A204.1 (cell line): Measurements from ENCODE around the gene SCAANT1.

ENCODE experiments used
- FAIRE-seq: peaks from 2 replicates; lab custom pipeline; 2012; peaks lifted over from hg19 to GRCh38; lab: Jason Lieb, UNC

The SCAANT1 gene

GRCh38 chr3:63863150-63864007 is 48.8 kb downstream of the SCAANT1 start, which contains the start of the genes ATXN7 and THOC7:
Gene ATXN7, plus strand, starts transcription at chr3:63863867. Its CDS starts 48,732 bp downstream, at chr3:63912599.
Gene THOC7, minus strand, starts transcription at chr3:63863805. Its CDS starts 15 bp downstream, at chr3:63863790.
- no peak for FAIRE-seq

DNA sequence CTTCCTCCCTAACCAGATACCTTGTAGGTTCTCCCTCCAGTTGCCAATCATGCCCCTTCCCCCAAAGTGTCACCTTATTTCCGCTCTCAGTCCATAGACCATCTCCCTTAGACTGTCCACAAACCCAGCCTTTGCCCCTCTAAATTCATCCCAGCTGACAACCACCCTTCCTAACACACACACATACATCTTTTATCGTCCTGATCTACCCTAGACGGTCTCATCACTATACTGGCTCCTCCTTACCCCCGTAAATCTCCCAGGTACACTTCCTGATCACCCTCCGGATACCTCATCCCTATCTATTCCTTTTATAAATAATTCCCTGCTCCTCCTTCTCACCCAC is 49.4 kb downstream of the SCAANT1 start:
- FAIRE-seq: no peak
